Osteocyte (in vitro differentiated cells): ENCODE measurements around the gene JADE3. TPM values are rescaled to one million over a fixed set of nuclear protein-coding genes. Genes with fewer than 3 reads are reported as not detected.

Experiments
- DNase-seq: peaks from one replicate; pipeline ENCODE4 v3.0.0; 2021; ENCODE audit warnings: mixed read lengths; ENCODE audit not compliant: unreplicated experiment; ENCODE audit errors: extremely low spot score
- H3K27ac Mint-ChIP-seq: one replicate; pipeline ENCODE4 v1.8.0; 2021; ENCODE audit warnings: mild to moderate bottlenecking, mixed read lengths; ENCODE audit not compliant: unreplicated experiment
- H3K27me3 Mint-ChIP-seq: one replicate; pipeline ENCODE4 v1.8.0; 2021; ENCODE audit warnings: mixed read lengths; ENCODE audit not compliant: unreplicated experiment
- H3K36me3 Mint-ChIP-seq: one replicate; pipeline ENCODE4 v1.8.0; 2021; ENCODE audit warnings: mixed read lengths; ENCODE audit not compliant: unreplicated experiment
- H3K4me1 Mint-ChIP-seq: one replicate; pipeline ENCODE4 v1.8.0; 2021; ENCODE audit warnings: mixed read lengths; ENCODE audit not compliant: unreplicated experiment
- H3K4me3 Mint-ChIP-seq: one replicate; pipeline ENCODE4 v1.8.0; 2021; ENCODE audit warnings: mild to moderate bottlenecking, moderate library complexity, mixed read lengths; ENCODE audit not compliant: unreplicated experiment
- H3K9me3 Mint-ChIP-seq: one replicate; pipeline ENCODE4 v1.8.0; 2021; ENCODE audit warnings: mixed read lengths; ENCODE audit not compliant: unreplicated experiment
- total RNA-seq: library from RNA; stranded (reverse); gene quantifications from 2 replicates; pipeline ENCODE4 v1.2.1, GENCODE V29; 2021
- TF ChIP-seq, protein P1 (sequence below): fragments of 200-600 bp; sonication (generic); IDR thresholded peaks from 2 replicates; pipeline ENCODE4 v1.5.0; 2021; ENCODE audit warnings: antibody characterized with exemption, mild to moderate bottlenecking, moderate library complexity

The JADE3 gene
- total RNA-seq, 1 donor from 2014 or later, result 11.2 TPM

- no peak overlapping the region for H3K27ac Mint-ChIP-seq
- TF ChIP-seq, protein P1, sequence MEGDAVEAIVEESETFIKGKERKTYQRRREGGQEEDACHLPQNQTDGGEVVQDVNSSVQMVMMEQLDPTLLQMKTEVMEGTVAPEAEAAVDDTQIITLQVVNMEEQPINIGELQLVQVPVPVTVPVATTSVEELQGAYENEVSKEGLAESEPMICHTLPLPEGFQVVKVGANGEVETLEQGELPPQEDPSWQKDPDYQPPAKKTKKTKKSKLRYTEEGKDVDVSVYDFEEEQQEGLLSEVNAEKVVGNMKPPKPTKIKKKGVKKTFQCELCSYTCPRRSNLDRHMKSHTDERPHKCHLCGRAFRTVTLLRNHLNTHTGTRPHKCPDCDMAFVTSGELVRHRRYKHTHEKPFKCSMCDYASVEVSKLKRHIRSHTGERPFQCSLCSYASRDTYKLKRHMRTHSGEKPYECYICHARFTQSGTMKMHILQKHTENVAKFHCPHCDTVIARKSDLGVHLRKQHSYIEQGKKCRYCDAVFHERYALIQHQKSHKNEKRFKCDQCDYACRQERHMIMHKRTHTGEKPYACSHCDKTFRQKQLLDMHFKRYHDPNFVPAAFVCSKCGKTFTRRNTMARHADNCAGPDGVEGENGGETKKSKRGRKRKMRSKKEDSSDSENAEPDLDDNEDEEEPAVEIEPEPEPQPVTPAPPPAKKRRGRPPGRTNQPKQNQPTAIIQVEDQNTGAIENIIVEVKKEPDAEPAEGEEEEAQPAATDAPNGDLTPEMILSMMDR, result peak; percentile 71
- H3K36me3 Mint-ChIP-seq, result no peaks in the 10 kb centered on the region
- H3K27me3 Mint-ChIP-seq, result no peaks in the 10 kb centered on the region
- DNase-seq, result no peak
- H3K4me3 Mint-ChIP-seq, result no peak overlapping the region
- H3K4me1 Mint-ChIP-seq, result no peaks in the 10 kb centered on the region
- no peaks in the 10 kb centered on the region for H3K9me3 Mint-ChIP-seq
These were observed 118.1 kb downstream of the JADE3 start for GRCh38 chrX:47030339-47030738.

DNA sequence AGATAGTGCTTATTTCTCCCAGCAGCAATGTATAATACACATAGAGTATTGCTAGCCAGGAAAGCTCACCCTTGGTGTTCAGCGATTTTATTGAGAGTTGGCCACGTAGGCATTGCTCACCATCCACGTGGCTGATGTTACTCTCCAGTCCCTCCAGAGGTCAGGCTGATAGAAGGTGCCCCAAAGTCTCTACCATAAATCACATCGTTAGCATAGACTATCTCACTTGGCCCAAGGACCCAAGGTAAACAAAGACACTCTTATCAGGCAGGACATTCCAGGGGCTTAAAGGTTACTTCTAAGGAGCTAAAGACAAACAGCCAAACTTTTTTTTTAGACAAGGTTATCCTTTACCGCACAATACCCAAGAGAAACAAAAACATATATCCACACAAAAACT is 135.8 kb downstream of the JADE3 start:
- Mint-ChIP-seq H3K4me3 (no peak overlapping the region), H3K27me3 (no peaks in the 10 kb centered on the region), H3K36me3 (peaks cover 8% of the 10 kb centered on the region), H3K27ac (no peak overlapping the region), H3K4me1 (no peaks in the 10 kb centered on the region), H3K9me3 (peaks cover 24% of the 10 kb centered on the region)
- DNase-seq, result no peak
- TF ChIP-seq, protein P1, result no peak

- H3K9me3 Mint-ChIP-seq, result no peaks in the 10 kb centered on the region
- H3K4me1 Mint-ChIP-seq, result no peaks in the 10 kb centered on the region
- no peaks in the 10 kb centered on the region for H3K27me3 Mint-ChIP-seq
- TF ChIP-seq, protein P1, result no peak
- H3K27ac Mint-ChIP-seq, result no peak overlapping the region
- H3K4me3 Mint-ChIP-seq, result no peak overlapping the region
- peaks cover 6% of the 10 kb centered on the region for H3K36me3 Mint-ChIP-seq
- DNase-seq, result no peak
These were observed 147.1 kb downstream of the JADE3 start for GRCh38 chrX:47059142-47059874.

- DNase-seq, result no peak
- Mint-ChIP-seq H3K36me3 (peaks cover 6% of the 10 kb centered on the region), H3K27ac (no peak overlapping the region), H3K4me3 (no peak overlapping the region), H3K27me3 (no peaks in the 10 kb centered on the region), H3K4me1 (no peaks in the 10 kb centered on the region), H3K9me3 (no peaks in the 10 kb centered on the region)
- TF ChIP-seq, protein P1, result no peak
These were observed 148.5 kb downstream of the JADE3 start for GRCh38 chrX:47060708-47061107.

DNA sequence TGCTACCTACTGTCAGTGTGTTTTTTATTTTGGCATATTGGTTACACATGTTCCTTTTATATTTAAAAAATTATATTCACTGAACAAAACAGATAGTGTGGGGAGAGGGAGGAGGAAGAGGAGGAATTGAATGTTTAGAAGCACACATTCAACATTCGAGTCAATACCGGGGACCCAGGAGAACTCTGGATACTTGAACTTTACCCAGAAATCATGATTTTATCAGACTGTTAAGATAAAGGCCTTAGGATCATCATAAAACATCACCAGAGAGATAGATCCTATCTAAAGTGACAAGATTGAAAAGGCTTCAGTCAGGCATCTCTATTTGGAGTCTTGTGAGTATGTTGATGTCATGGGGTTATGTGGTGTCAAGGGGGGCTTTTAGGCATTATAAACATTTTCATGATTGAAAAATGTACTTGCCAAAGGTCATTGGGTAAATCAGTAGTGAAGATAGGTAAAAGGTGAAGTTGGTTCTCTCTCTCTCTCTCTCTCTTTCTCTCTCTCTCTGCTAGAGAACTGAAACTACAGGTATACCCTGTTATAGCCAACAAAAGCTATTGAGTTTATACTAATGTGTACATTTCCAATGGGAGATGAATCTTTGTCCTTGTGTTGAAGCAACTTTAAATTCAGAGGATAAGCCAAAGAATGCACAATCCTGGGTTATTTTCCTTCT is 149.2 kb downstream of the JADE3 start:
- H3K27ac Mint-ChIP-seq, result no peak overlapping the region
- H3K4me3 Mint-ChIP-seq, result no peak overlapping the region
- TF ChIP-seq, protein P1, result no peak
- H3K27me3 Mint-ChIP-seq, result no peaks in the 10 kb centered on the region
- H3K4me1 Mint-ChIP-seq, result no peaks in the 10 kb centered on the region
- DNase-seq, result no peak
- H3K36me3 Mint-ChIP-seq, result peaks cover 4% of the 10 kb centered on the region
- H3K9me3 Mint-ChIP-seq, result no peaks in the 10 kb centered on the region
